CD4-positive, alpha-beta T cell treated with Interleukin-17A for 1 hour (primary cell): ENCODE results near the gene C17orf107.
"Not testable (repeated sequence)": the region's sequence is repeated elsewhere in the genome, so short reads cannot be mapped to it uniquely, and the experiment has no call there.

Experiments
- DNase-seq: peaks from one replicate; pipeline ENCODE4 v3.0.0-alpha.2; 2020

The C17orf107 gene

DNA sequence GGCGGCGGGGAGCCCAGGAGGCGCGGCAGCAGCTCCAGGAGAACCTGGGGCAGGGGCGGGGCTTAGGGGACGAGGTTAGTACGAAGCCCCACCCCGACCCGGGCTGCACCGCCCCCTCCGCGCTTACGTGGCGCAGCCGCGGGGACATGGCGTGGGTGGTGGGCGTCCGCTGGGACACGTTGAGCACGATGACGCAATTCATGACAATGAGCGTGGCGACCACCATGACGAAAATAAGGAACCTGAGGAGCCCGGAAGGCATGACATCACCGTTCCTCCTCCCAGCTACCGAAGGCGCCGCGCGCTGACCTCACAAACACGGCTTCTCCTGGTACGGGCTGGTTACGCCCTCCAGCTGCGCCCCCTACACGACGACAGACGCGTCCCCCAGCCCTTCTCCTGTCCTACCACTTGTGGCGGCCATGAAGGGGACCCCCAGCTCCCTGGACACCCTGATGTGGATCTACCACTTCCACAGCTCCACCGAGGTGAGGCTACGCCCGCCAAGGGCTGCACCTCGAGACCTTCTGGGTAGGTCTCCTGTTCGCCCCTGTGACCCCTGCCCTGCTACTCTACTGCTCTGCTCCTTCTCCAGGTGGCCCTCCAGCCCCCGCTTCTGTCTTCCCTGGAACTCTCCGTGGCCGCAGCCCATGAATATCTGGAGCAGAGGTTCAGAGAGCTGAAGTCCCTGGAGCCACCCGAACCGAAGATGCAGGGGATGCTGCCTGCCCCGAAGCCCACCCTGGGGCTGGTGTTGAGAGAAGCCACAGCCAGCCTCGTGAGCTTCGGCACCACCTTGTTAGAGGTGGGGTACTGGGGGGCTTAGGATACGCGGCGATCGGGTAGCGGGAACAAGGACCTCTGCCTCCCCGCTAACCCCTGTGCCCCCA lies at the start of gene C17orf107:
C17orf107 (plus strand) TSS at position 196 of the 890 bp plus-strand sequence; CDS start at position 423, 227 bp downstream.
- DNase-seq = peak; percentile 95

GRCh38 chr17:4850246-4850645 lies 49.1 kb upstream of the C17orf107 start:
- DNase-seq = no peak

GRCh38 chr17:4851084-4851483 lies 48.3 kb upstream of the C17orf107 start:
- no peak for DNase-seq

DNA sequence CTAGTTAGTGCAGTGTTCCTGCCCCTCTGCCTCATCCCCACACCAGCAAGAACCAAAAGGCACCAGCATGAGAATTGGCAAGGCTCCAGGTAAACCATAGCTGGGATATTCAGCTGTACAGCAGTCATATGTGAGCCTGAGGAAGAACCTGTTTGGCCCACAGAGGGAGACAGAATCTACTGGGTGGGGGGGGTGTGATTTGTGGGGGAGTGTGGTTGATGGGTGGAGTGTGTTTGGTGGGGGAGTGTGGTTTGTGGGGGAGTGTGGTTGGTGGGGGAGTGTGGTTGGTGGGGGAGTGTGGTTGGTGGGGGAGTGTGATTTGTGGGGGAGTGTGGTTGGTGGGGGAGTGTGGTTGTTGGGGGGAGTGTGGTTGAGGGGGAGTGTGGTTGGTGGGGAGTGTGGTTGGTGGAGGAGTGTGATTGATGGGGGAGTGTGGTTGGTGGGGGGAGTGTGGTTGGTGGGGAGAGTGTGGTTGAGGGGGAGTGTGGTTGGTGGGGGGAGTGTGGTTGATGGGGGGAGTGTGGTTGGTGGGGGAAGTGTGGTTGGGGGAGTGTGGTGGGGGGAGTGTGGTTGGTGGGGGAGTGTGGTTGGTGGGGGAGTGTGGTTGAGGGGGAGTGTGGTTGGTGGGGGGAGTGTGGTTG lies 46.6 kb upstream of the C17orf107 start:
- DNase-seq = peak; percentile 54

- DNase-seq = peak; percentile 58
These were observed 46.1 kb upstream of the C17orf107 start for GRCh38 chr17:4853208-4853671.

- DNase-seq = no peak
These were observed 45.1 kb upstream of the C17orf107 start for GRCh38 chr17:4854111-4854681.

DNA sequence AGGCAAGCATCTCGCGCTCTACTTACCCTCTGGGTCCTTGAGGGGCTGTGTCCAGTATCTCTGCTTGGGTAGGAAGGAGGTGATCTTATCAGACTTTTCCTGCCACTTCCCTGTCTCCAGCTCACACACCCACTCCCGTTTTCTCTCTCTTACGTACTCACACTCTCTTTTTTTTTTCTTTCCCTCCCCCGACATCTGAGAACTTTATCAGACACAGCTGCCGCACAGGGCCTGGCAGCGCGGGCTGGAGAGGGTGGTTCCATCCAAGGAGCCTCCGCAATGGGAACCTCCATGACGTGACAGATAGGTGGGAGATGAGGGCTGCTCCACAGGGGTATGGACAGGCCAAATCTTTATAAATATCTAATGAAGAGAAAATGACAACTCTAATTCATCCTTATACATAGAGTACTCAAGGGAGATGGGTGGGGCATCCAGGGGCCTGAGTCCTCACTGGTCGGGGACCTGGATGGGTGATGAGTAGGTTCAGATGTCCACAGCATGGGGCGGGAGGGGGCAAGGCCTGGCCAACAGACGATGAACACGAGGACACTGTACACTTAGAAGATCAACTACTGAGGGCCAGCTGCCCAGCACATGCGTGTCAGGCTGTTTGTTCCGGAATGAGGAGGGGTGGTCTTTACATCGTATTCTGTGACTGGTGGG lies 42.9 kb upstream of the C17orf107 start:
- DNase-seq = no peak

- DNase-seq = no peak
These were observed 42.4 kb upstream of the C17orf107 start for GRCh38 chr17:4856937-4857314.

DNA sequence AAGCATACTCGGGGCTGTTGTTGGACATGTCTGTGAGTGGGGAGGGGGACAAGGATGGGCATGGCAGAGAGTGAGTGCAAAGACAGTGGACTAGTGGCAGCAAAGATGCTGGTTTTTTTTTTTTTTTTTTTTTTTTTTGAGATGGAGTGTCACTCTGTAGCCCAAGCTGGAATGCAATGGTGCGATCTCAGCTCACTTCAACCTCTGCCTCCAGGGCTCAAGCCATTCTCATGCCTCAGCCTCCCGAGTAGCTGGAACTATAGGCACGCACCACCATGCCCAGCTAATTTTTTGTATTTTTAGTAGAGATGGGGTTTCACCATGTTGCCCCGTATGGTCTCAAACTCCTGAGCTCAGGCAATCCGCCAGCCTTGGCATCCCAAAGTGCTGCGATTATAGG lies 42.0 kb upstream of the C17orf107 start:
- not testable (repeated sequence) for DNase-seq

DNA sequence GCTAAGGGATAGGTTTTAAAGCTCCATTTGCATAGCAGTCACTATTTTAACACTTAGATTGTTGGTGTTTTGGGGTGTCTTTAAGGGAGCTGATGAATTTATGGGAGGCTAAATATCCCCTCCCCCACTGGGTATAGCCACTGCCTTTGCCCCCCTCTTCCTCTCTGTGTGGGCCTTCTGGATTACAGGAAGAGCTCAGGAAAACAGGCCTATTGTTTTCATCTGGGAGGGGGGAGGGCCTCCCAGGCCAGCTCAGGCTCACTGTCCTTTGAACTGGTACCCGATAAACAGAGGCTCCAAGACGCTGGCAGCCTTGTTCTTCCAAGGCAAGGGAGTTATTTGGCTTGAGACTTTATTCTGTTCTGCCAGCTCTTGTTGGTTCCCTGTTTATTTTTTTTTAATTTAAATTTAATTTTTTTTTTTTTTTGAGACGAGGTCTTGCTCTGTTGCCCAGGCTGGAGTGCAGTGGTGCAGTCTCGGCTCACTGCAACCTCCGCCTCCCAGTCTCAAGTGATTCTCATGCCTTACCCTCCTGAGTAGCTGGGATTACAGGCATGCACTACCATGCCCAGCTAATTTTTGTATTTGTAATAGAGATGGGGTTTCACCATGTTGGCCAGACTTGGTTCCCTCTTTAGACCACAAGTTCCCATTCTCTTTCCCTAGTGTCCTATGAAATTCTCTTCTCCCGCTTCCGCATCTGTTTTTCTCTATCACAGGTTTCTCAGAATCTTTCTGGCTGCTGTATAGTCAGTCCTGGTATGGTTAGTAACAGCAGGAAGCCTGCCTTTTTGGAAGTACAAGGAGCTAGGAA lies 41.1 kb upstream of the C17orf107 start:
- no peak for DNase-seq

GRCh38 chr17:4858882-4859260 lies 40.5 kb upstream of the C17orf107 start:
- DNase-seq = no peak

GRCh38 chr17:4859816-4860625 lies 39.3 kb upstream of the C17orf107 start:
- DNase-seq = no peak

- no peak for DNase-seq
These were observed 38.7 kb upstream of the C17orf107 start for GRCh38 chr17:4860651-4861050.

DNA sequence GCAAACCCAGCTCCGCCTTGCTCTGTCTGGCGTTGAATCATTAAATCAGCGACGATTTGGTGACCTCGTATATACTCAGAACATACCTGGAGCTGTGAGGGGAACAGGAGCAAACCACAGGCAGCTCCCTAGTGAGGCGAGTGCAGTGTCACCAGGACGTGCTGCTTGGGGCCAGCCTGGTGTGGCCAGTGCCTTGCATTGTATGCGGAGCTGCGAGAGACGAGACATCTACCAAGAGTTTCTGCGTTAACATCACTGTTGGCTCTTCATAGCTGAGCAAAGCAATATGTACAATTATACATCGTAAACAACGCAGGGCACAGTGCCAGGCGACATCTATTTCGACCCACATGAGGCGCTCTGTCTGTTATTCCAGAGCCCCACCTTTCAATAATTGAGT lies 38.3 kb upstream of the C17orf107 start:
- DNase-seq = no peak

- no peak for DNase-seq
These were observed 36.6 kb upstream of the C17orf107 start for GRCh38 chr17:4862720-4863119.

GRCh38 chr17:4863321-4863720 lies 36.0 kb upstream of the C17orf107 start:
- DNase-seq = no peak

GRCh38 chr17:4867535-4867934 lies 31.8 kb upstream of the C17orf107 start:
- not testable (repeated sequence) for DNase-seq

DNA sequence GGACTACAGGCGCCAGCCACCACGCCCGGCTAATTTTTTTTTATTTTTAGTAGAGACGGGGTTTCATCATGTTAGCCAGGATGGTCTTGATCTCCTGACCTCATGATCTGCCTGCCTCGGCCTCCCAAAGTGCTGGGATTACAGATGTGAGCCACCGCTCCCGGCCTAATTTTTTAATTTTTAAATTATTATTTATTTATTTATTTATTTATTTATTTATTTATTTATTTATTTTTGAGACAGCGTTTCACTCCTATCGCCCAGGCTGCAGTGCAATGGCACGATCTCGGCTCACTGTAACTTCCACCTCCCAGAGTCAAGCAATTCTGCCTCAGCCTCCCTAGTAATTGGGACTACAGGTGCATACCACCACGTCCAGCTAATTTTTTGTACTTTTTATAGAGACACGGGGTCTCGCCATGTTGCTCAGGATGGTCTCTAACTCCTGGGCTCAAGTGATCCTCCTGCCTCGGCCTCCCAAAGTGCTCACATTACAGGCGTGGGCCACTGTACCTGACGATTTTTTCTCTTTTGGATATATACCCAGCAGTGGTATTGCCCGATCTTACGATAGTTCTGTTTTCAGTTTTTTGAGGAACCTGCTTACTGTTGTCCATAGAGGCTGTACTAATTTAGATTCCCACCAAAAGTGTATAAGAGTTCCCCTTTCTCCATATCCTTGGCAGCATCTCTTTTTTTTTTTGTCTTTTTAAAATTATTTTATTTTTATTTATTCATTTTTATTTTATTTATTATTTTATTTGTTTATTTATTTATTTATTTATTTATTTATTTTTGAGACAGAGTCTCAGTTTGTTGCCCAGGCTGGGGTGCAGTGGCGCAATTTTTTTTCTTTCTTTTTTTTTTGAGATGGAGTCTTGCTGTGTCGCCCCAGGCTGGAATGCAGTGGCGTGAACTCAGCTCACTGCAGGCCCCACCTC lies 30.0 kb upstream of the C17orf107 start:
- not testable (repeated sequence) for DNase-seq

DNA sequence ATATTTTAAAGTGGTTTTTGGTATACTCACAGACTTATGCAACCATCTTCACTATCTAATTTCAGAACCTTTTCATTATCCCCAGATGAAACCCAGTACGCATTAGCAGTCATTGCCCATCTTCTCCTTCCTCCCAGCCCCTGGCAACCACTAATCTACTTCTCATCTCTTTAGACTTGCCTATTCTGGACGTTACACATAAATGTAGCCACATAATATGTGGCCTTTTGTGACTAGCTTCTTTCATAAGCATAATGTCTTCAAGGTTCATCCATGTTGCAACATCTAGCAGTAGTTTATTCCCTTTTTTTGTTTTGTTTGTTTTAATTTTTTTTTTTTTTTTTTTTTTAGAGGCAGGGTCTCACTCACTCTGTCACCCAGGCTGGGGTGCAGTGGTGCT lies 28.5 kb upstream of the C17orf107 start:
- no peak for DNase-seq

- no peak for DNase-seq
These were observed 26.6 kb upstream of the C17orf107 start for GRCh38 chr17:4872786-4873185.
